CD14-positive monocyte (primary cell): ENCODE measurements around the gene HMGCS2. TPM values are rescaled to one million over a fixed set of nuclear protein-coding genes. Genes with fewer than 3 reads are reported as not detected.

Source experiments
- DNase-seq, 3 donors: peaks; one replicate each; pipeline ENCODE4 v3.0.0-alpha.2; 2011 to 2022
- H2AFZ ChIP-seq: 2 replicates; pipeline ENCODE4 v1.6.0; 2012; ENCODE audit warnings: mild to moderate bottlenecking, low read depth, low read length, inconsistent platforms; ENCODE audit not compliant: insufficient read depth, poor library complexity, severe bottlenecking
- H3K27ac ChIP-seq, 2 donors: 1 replicate in 1 of 2; 2 replicates in 1 of 2; pipeline ENCODE4 v1.5.1; 2012 to 2013; ENCODE audit warnings: low read length in 2 of 2, control low read depth in 1 of 2, inconsistent platforms in 1 of 2, low read depth in 1 of 2, mild to moderate bottlenecking in 1 of 2
- H3K27me3 ChIP-seq, 2 donors: one replicate each; pipeline versions ENCODE4 v1.6.0 to v1.6.1; 2011 to 2013; ENCODE audit warnings: low read length in 2 of 2; ENCODE audit not compliant: control insufficient read depth in 2 of 2, insufficient read depth in 2 of 2
- H3K36me3 ChIP-seq, 2 donors: replicated peaks in 1 of 2; 1 replicate in 1 of 2; 2 replicates in 1 of 2; pipeline versions ENCODE4 v1.5.1 to v1.6.1; 2012 to 2013; ENCODE audit warnings: low read length in 2 of 2, control low read depth in 1 of 2, inconsistent platforms in 1 of 2, mild to moderate bottlenecking in 1 of 2; ENCODE audit not compliant: insufficient read depth in 2 of 2, control insufficient read depth in 1 of 2
- H3K4me1 ChIP-seq, 2 donors: 1 replicate in 1 of 2; 2 replicates in 1 of 2; pipeline versions ENCODE4 v1.5.1 to v1.6.1; 2012 to 2013; ENCODE audit warnings: low read length in 2 of 2, control low read depth in 1 of 2, inconsistent platforms in 1 of 2, mild to moderate bottlenecking in 1 of 2, moderate library complexity in 1 of 2; ENCODE audit not compliant: insufficient read depth in 2 of 2, control insufficient read depth in 1 of 2
- H3K4me2 ChIP-seq: replicated peaks from 2 replicates; pipeline ENCODE3; 2012; ENCODE audit warnings: low read length, moderate library complexity, mild to moderate bottlenecking; ENCODE audit not compliant: poor library complexity, severe bottlenecking; ENCODE audit errors: extremely low read depth
- H3K4me3 ChIP-seq, 3 experiments: fragments of 200-600 bp in 1 of 3; sonication (generic) in 1 of 3; replicated peaks in 1 of 3; 1 replicate in 2 of 3; 2 replicates in 1 of 3; pipeline ENCODE4 v1.5.1; 2011 to 2013; ENCODE audit warnings: low read length in 3 of 3, mild to moderate bottlenecking in 3 of 3, control low read depth in 2 of 3, low read depth in 2 of 3, inconsistent platforms in 1 of 3, moderate library complexity in 1 of 3
- H3K79me2 ChIP-seq: 2 replicates; pipeline ENCODE4 v1.6.0; 2012; ENCODE audit warnings: mild to moderate bottlenecking, control low read depth, inconsistent platforms, low read length, moderate library complexity; ENCODE audit not compliant: insufficient read depth
- H3K9ac ChIP-seq: 2 replicates; pipeline ENCODE4 v1.6.0; 2017; ENCODE audit warnings: low read length, mild to moderate bottlenecking; ENCODE audit not compliant: insufficient read depth, poor library complexity, severe bottlenecking
- H3K9me3 ChIP-seq, 2 donors: replicated peaks in 1 of 2; 1 replicate in 1 of 2; 2 replicates in 1 of 2; pipeline versions ENCODE4 v1.5.1 to v1.6.1; 2012 to 2013; ENCODE audit warnings: low read length in 2 of 2, control low read depth in 1 of 2; ENCODE audit not compliant: control insufficient read depth in 1 of 2, insufficient read depth in 1 of 2
- H4K20me1 ChIP-seq: 2 replicates; pipeline ENCODE4 v1.6.0; 2012; ENCODE audit warnings: mild to moderate bottlenecking, low read length, control low read depth, moderate library complexity; ENCODE audit not compliant: insufficient read depth
- H3K27ac Mint-ChIP-seq, 7 donors: one replicate each; pipeline ENCODE4 v1.8.0; 2020; ENCODE audit warnings: mild to moderate bottlenecking in 7 of 7, mixed read lengths in 7 of 7, moderate library complexity in 6 of 7, inconsistent platforms in 2 of 7
- H3K27me3 Mint-ChIP-seq, 3 donors: one replicate each; pipeline ENCODE4 v1.8.0; 2021 to 2022; ENCODE audit warnings: low read depth in 3 of 3, mild to moderate bottlenecking in 3 of 3, mixed read lengths in 3 of 3, moderate library complexity in 3 of 3, inconsistent platforms in 1 of 3
- H3K36me3 Mint-ChIP-seq, 2 donors: one replicate each; pipeline ENCODE4 v1.8.0; 2020; ENCODE audit warnings: mixed read lengths in 2 of 2, inconsistent platforms in 1 of 2, mild to moderate bottlenecking in 1 of 2
- H3K4me1 Mint-ChIP-seq: one replicate; pipeline ENCODE4 v1.8.0; 2020; ENCODE audit warnings: mild to moderate bottlenecking, mixed read lengths
- H3K4me3 Mint-ChIP-seq, 2 donors: one replicate each; pipeline ENCODE4 v1.8.0; 2020; ENCODE audit warnings: mild to moderate bottlenecking in 2 of 2, mixed read lengths in 2 of 2, moderate library complexity in 1 of 2
- H3K9me3 Mint-ChIP-seq, 7 donors: one replicate each; pipeline ENCODE4 v1.8.0; 2020 to 2022; ENCODE audit warnings: mixed read lengths in 7 of 7, mild to moderate bottlenecking in 6 of 7, moderate library complexity in 6 of 7, inconsistent platforms in 2 of 7
- CTCF ChIP-seq: fragments of 200-600 bp; IDR thresholded peaks from one replicate; pipeline ENCODE4 v1.8.0; 2022; ENCODE audit warnings: antibody characterized with exemption, mild to moderate bottlenecking
- WGBS: methylation state at CpG from one replicate; pipeline ENCODE4 v1.1.5; 2013; ENCODE audit warnings: missing lambda C conversion rate; ENCODE audit not compliant: insufficient coverage; 5-methylcytosine and 5-hydroxymethylcytosine counted together
- intact Hi-C, 2 donors: fragments of 100-400 bp; cut with micrococcal nuclease; formaldehyde crosslinking; loops; one replicate each; pipeline versions ENCODE4 v1.15.0 to v1.15.1; 2023
- polyA plus RNA-seq, 3 donors: library from polyadenylated mRNA; depleted of rRNA in 1 of 3; unstranded in 2 of 3; stranded (reverse) in 1 of 3; fragments of 300-500 nt in 2 of 3; fragments of >200 nt in 1 of 3; fragmentation: Illumina TruSeq in 2 of 3; gene quantifications; 1 replicate in 2 of 3; 2 replicates in 1 of 3; pipeline ENCODE4 v1.2.3, GENCODE V29; 2012 to 2021

HMGCS2 gene
- polyA plus RNA-seq, 3 donors: not detected

- Histone ChIP-seq H3K9ac (no peak overlapping the region), H3K36me3 (no peaks in the 10 kb centered on the region), H3K4me3 (no peak overlapping the region), H4K20me1 (no peaks in the 10 kb centered on the region), H3K27ac (no peak overlapping the region), H3K9me3 (no peaks in the 10 kb centered on the region), H3K4me2 (no peak overlapping the region), H2AFZ (no peak overlapping the region), H3K79me2 (no peaks in the 10 kb centered on the region), H3K27me3 (no peaks in the 10 kb centered on the region), H3K4me1 (no peaks in the 10 kb centered on the region)
- DNase-seq: peak; percentile 41 to 62 (median 52)
- Mint-ChIP-seq H3K4me1 (no peaks in the 10 kb centered on the region), H3K9me3 (peaks cover 0 to 2% (median 0%) of the 10 kb centered on the region in 7 donors), H3K4me3 (no peak overlapping the region), H3K36me3 (no peaks in the 10 kb centered on the region), H3K27me3 (peaks cover 1 to 7% (median 4%) of the 10 kb centered on the region in 3 donors), H3K27ac (no peak overlapping the region)
- WGBS: 0% methylated on average over 3 of the region's 6 CpGs
- TF ChIP-seq CTCF: peak; percentile 97
- intact Hi-C loops: no loop called here
Observed at GRCh38 chr1:119808972-119809550, 40.4 kb upstream of the HMGCS2 start.

- no peaks in the 10 kb centered on the region for H3K36me3 ChIP-seq
- no peak overlapping the region for H3K4me3 ChIP-seq
- Mint-ChIP-seq H3K27ac (no peak overlapping the region), H3K4me3 (no peak overlapping the region), H3K4me1 (no peaks in the 10 kb centered on the region), H3K36me3 (no peaks in the 10 kb centered on the region), H3K9me3 (peaks cover 0 to 2% (median 0%) of the 10 kb centered on the region in 7 donors), H3K27me3 (peaks cover 0 to 7% (median 4%) of the 10 kb centered on the region in 3 donors)
- no peak overlapping the region for H3K9ac ChIP-seq
- DNase-seq: no peak
- H3K4me2 ChIP-seq: no peak overlapping the region
- no peaks in the 10 kb centered on the region for H4K20me1 ChIP-seq
- WGBS: 50% methylated on average over 2 of the region's 3 CpGs
- no peaks in the 10 kb centered on the region for H3K27me3 ChIP-seq
- TF ChIP-seq CTCF: no peak
- intact Hi-C loops: no loop called here
- H2AFZ ChIP-seq: no peak overlapping the region
- H3K9me3 ChIP-seq: no peaks in the 10 kb centered on the region
- H3K4me1 ChIP-seq: no peaks in the 10 kb centered on the region
- no peaks in the 10 kb centered on the region for H3K79me2 ChIP-seq
- no peak overlapping the region for H3K27ac ChIP-seq
Observed at GRCh38 chr1:119808491-119808890, 39.8 kb upstream of the HMGCS2 start.
